Smooth muscle cell (in vitro differentiated cells): ENCODE results near the gene ADGRF5. TPM values are rescaled to one million over a fixed set of nuclear protein-coding genes. Genes with fewer than 3 reads are reported as not detected.

Experiments used
- DNase-seq: peaks from one replicate; lab custom pipeline; 2025; ENCODE audit not compliant: unreplicated experiment; lab: John Stamatoyannopoulos, UW
- H2AFZ ChIP-seq: fragments of 200-600 bp; sonication (generic); 2 replicates; pipeline ENCODE4 v1.6.0; 2016; ENCODE audit warnings: antibody characterized with exemption, low read depth, mild to moderate bottlenecking
- H3F3A ChIP-seq: fragments of 200-600 bp; sonication (generic); 2 replicates; pipeline ENCODE4 v1.6.0; 2017; ENCODE audit warnings: antibody characterized with exemption, low read depth
- H3K27ac ChIP-seq: fragments of 200-600 bp; sonication (generic); 2 replicates; pipeline ENCODE4 v1.5.1; 2016; ENCODE audit warnings: low read depth, mild to moderate bottlenecking
- H3K27me3 ChIP-seq: fragments of 200-600 bp; sonication (generic); 2 replicates; pipeline ENCODE4 v1.6.1; 2016; ENCODE audit warnings: low read depth, mild to moderate bottlenecking
- H3K36me3 ChIP-seq: fragments of 200-600 bp; sonication (generic); 2 replicates; pipeline ENCODE4 v1.5.1; 2016; ENCODE audit warnings: low read depth
- H3K4me1 ChIP-seq: fragments of 200-600 bp; sonication (generic); 2 replicates; pipeline ENCODE4 v1.5.1; 2016; ENCODE audit warnings: low read depth
- H3K4me2 ChIP-seq: fragments of 200-600 bp; sonication (generic); 2 replicates; pipeline ENCODE4 v1.6.0; 2016; ENCODE audit warnings: mild to moderate bottlenecking
- H3K4me3 ChIP-seq: fragments of 200-600 bp; sonication (generic); 2 replicates; pipeline ENCODE4 v1.5.1; 2016; ENCODE audit warnings: mild to moderate bottlenecking
- H3K79me2 ChIP-seq: fragments of 200-600 bp; sonication (generic); 2 replicates; pipeline ENCODE4 v1.6.0; 2016; ENCODE audit warnings: low read depth, mild to moderate bottlenecking
- H3K9ac ChIP-seq: fragments of 200-600 bp; sonication (generic); 2 replicates; pipeline ENCODE4 v1.6.0; 2016; ENCODE audit warnings: low read depth
- H3K9me3 ChIP-seq: fragments of 200-600 bp; sonication (generic); replicated peaks from 2 replicates; pipeline ENCODE4 v1.5.1; 2016; ENCODE audit warnings: low read depth
- H4K20me1 ChIP-seq: fragments of 200-600 bp; sonication (generic); 2 replicates; pipeline ENCODE4 v1.6.0; 2016; ENCODE audit warnings: low read depth
- WGBS: methylation state at CpG from one replicate; pipeline ENCODE4 v1.1.7; 2016; ENCODE audit warnings: low lambda C conversion rate; 5-methylcytosine and 5-hydroxymethylcytosine counted together
- polyA plus RNA-seq: library from polyadenylated mRNA; unstranded; fragments of >200 nt; fragmentation: Nextera tagmentation; extraction: Ambion mirVana; gene quantifications from 2 replicates; pipeline ENCODE4 v1.2.1, GENCODE V29; 2016
- total RNA-seq: library from RNA; depleted of rRNA; stranded (reverse); fragments of >200 nt; gene quantifications from 2 replicates; pipeline ENCODE4 v1.2.3, GENCODE V29; 2014
- TF ChIP-seq, protein P1 (sequence below): fragments of 200-600 bp; sonication (generic); IDR thresholded peaks from 2 replicates; pipeline ENCODE4 v1.5.1; 2017; ENCODE audit warnings: borderline replicate concordance, mild to moderate bottlenecking, antibody characterized with exemption; ENCODE audit not compliant: insufficient read depth, poor library complexity, severe bottlenecking

The ADGRF5 gene
- total and polyA plus RNA-seq, 2 experiments from 2014 or later, result 0.13 TPM; not detected in 1

DNA sequence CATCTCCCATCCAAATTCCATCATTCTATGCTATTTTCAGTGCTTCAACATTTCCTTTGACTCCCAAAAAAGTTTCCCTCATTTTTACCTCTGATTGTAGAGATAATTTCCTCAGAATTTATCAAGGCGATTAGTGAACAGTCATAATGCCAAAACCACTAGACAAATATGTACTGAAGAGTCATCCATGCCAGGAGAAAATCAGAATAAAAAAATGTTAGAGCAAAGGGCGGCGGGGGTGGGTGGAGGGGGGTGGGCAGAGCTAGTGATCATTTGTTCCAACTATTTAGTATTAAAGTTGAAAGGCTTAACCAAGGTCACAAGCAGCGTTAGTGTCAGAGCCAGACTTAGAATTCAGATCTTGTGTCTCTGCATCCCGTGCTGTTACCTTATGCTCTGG, 5.3 kb upstream of the ADGRF5 start:
- Histone ChIP-seq H3K9ac (no peak overlapping the region), H3F3A (no peaks in the 10 kb centered on the region), H3K4me2 (no peak overlapping the region), H2AFZ (no peak overlapping the region), H3K36me3 (no peaks in the 10 kb centered on the region), H3K79me2 (no peaks in the 10 kb centered on the region), H3K9me3 (no peaks in the 10 kb centered on the region), H3K27ac (no peak overlapping the region), H4K20me1 (no peaks in the 10 kb centered on the region), H3K4me1 (no peaks in the 10 kb centered on the region), H3K4me3 (no peak overlapping the region), H3K27me3 (no peaks in the 10 kb centered on the region)
- no peak for DNase-seq
- TF ChIP-seq, protein P1, sequence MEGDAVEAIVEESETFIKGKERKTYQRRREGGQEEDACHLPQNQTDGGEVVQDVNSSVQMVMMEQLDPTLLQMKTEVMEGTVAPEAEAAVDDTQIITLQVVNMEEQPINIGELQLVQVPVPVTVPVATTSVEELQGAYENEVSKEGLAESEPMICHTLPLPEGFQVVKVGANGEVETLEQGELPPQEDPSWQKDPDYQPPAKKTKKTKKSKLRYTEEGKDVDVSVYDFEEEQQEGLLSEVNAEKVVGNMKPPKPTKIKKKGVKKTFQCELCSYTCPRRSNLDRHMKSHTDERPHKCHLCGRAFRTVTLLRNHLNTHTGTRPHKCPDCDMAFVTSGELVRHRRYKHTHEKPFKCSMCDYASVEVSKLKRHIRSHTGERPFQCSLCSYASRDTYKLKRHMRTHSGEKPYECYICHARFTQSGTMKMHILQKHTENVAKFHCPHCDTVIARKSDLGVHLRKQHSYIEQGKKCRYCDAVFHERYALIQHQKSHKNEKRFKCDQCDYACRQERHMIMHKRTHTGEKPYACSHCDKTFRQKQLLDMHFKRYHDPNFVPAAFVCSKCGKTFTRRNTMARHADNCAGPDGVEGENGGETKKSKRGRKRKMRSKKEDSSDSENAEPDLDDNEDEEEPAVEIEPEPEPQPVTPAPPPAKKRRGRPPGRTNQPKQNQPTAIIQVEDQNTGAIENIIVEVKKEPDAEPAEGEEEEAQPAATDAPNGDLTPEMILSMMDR, result no peak
- WGBS, result 98% methylated on average over 5 of the region's 5 CpGs

DNA sequence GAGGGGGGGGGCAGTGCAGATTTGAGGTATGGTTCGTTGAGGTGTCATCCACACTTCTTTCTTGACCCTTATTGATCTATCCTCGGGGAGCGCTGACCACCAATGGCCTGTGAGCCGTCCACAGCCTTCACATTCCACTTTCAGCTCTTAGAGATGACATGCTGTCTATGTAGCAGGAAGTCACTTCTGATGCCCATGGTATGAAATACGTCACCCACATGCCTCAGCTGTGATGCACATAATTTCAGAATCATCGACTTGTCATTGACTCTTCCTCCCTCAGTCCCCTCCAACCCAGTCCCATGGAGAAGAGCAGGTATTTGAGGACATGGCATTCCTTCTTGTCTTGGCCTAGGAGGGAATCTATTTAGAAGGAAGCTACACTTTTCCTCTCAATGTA, 4.7 kb upstream of the ADGRF5 start:
- Histone ChIP-seq H3K27ac (no peak overlapping the region), H3K79me2 (no peaks in the 10 kb centered on the region), H2AFZ (no peak overlapping the region), H3K4me3 (no peak overlapping the region), H3K9ac (no peak overlapping the region), H3K27me3 (no peaks in the 10 kb centered on the region), H3K4me2 (no peak overlapping the region), H3K4me1 (no peaks in the 10 kb centered on the region), H3K36me3 (no peaks in the 10 kb centered on the region), H4K20me1 (no peaks in the 10 kb centered on the region), H3K9me3 (no peaks in the 10 kb centered on the region), H3F3A (no peaks in the 10 kb centered on the region)
- WGBS, result 92% methylated on average over 6 of the region's 6 CpGs
- no peak for DNase-seq
- TF ChIP-seq, protein P1, result no peak

DNA sequence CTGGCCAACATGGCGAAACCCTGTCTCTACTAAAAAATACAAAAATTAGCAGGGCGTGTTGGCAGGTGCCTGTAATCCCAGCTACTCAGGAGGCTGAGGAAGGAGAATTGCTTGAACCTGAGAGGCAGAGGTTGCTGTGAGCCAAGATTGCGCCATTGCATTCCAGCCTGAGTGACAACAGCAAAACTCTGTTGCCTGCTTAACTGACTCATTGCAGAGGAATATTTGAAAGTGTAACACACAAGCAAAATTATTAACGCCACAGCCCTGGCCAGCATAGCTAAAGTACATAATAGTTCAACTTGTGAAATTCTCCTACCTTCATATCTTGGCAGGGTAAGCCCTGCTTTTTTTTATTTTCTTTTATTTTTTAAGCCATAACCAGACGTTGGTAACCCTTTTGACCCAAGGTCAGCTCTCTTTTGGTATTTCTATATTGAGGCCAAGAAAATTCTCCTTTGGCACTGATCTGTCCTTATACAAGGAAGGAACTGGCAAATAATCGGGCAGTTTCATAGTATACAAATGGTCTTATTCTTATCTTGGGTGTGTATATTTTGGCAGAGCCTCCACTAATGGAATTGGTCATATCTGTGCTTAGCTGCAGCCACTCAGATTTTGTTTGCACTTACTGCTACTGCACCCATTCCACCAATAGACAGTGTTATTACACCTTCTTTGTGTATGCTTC, 4.0 kb upstream of the ADGRF5 start:
- Histone ChIP-seq H3K9me3 (no peaks in the 10 kb centered on the region), H3F3A (no peaks in the 10 kb centered on the region), H3K4me2 (peak overlapping the region; percentile 42), H3K9ac (no peak overlapping the region), H3K27me3 (no peaks in the 10 kb centered on the region), H2AFZ (no peak overlapping the region), H4K20me1 (no peaks in the 10 kb centered on the region), H3K36me3 (no peaks in the 10 kb centered on the region), H3K27ac (peak overlapping the region; percentile 54), H3K4me1 (no peaks in the 10 kb centered on the region), H3K4me3 (no peak overlapping the region), H3K79me2 (no peaks in the 10 kb centered on the region)
- WGBS, result 57% methylated on average over 6 of the region's 6 CpGs
- TF ChIP-seq, protein P1, result no peak
- no peak for DNase-seq

DNA sequence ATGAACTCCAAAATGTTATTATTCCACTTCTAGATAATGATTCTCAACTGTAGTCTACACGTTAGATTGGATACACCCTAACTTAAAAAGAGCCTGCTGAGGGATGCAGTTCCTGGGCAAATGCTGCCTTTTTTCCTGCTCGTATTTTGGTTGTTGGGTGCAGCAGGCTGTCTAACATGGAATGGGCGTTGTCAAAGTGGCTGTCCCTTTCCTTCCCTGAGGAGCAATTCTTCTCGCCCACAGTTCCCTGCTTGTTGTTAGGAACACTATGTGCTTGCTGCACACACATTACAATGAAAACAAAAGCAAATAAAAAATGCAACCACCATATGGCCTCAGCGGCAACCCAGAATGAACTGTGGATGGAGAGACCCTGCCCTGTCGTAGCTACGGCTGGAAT, 1.7 kb upstream of the ADGRF5 start:
- no peaks in the 10 kb centered on the region for H3K27me3 ChIP-seq
- H4K20me1 ChIP-seq, result no peaks in the 10 kb centered on the region
- H3F3A ChIP-seq, result no peaks in the 10 kb centered on the region
- H3K79me2 ChIP-seq, result no peaks in the 10 kb centered on the region
- H3K9me3 ChIP-seq, result no peaks in the 10 kb centered on the region
- TF ChIP-seq, protein P1, result no peak
- no peaks in the 10 kb centered on the region for H3K4me1 ChIP-seq
- no peak for DNase-seq
- no peak overlapping the region for H3K9ac ChIP-seq
- no peak overlapping the region for H2AFZ ChIP-seq
- H3K4me2 ChIP-seq, result no peak overlapping the region
- H3K36me3 ChIP-seq, result no peaks in the 10 kb centered on the region
- WGBS, result 92% methylated on average over 7 of the region's 7 CpGs
- H3K4me3 ChIP-seq, result no peak overlapping the region
- no peak overlapping the region for H3K27ac ChIP-seq
